Stimulated activated CD4-positive, alpha-beta T cell treated with anti-CD3 and anti-CD28 coated beads, Interleukin-4, amount 100 ng/mL, for 1 hour (primary cell): ENCODE data around the gene NSUN2.
"Not testable (repeated sequence)": the region's sequence is repeated elsewhere in the genome, so short reads cannot be mapped to it uniquely, and the experiment has no call there.

Experiments
- DNase-seq: peaks from one replicate; pipeline ENCODE4 v3.0.0-alpha.2; 2020

The NSUN2 gene

GRCh38 chr5:6581559-6582426, 51.1 kb downstream of the NSUN2 start:
- no peak for DNase-seq

GRCh38 chr5:6581090-6581489, 51.8 kb downstream of the NSUN2 start:
- no peak for DNase-seq

GRCh38 chr5:6579535-6579934, 53.3 kb downstream of the NSUN2 start:
- no peak for DNase-seq

GRCh38 chr5:6578676-6579343, 54.0 kb downstream of the NSUN2 start:
- no peak for DNase-seq

GRCh38 chr5:6576861-6577501, 55.9 kb downstream of the NSUN2 start:
- DNase-seq, result no peak

GRCh38 chr5:6574537-6575245, 58.2 kb downstream of the NSUN2 start:
- DNase-seq, result no peak

- DNase-seq, result no peak
Observed at GRCh38 chr5:6574111-6574510, 58.7 kb downstream of the NSUN2 start.

GRCh38 chr5:6573651-6574101, 59.2 kb downstream of the NSUN2 start:
- DNase-seq, result no peak

- DNase-seq, result no peak
Observed at GRCh38 chr5:6572825-6573380, 59.9 kb downstream of the NSUN2 start.

- DNase-seq, result no peak
Observed at GRCh38 chr5:6572086-6572824, 60.6 kb downstream of the NSUN2 start.

- DNase-seq, result not testable (repeated sequence)
Observed at GRCh38 chr5:6571607-6572006, 61.2 kb downstream of the NSUN2 start.

- DNase-seq, result no peak
Observed at GRCh38 chr5:6570530-6570929, 62.3 kb downstream of the NSUN2 start.

GRCh38 chr5:6568889-6569288, 64.0 kb downstream of the NSUN2 start:
- DNase-seq, result no peak

GRCh38 chr5:6568383-6568782, 64.5 kb downstream of the NSUN2 start:
- no peak for DNase-seq

- DNase-seq, result no peak
Observed at GRCh38 chr5:6567835-6568234, 65.0 kb downstream of the NSUN2 start.

- no peak for DNase-seq
Observed at GRCh38 chr5:6567068-6567467, 65.8 kb downstream of the NSUN2 start.

- no peak for DNase-seq
Observed at GRCh38 chr5:6565492-6565891, 67.4 kb downstream of the NSUN2 start.

GRCh38 chr5:6557807-6558575, 74.9 kb downstream of the NSUN2 start:
- no peak for DNase-seq

GRCh38 chr5:6556802-6557102, 76.1 kb downstream of the NSUN2 start:
- DNase-seq, result no peak

GRCh38 chr5:6556089-6556801, 76.6 kb downstream of the NSUN2 start:
- no peak for DNase-seq

GRCh38 chr5:6554812-6555211, 78.0 kb downstream of the NSUN2 start:
- DNase-seq, result no peak
